Fibroblast of lung (primary cell): ENCODE data around the gene PRSS21. TPM values are rescaled to one million over a fixed set of nuclear protein-coding genes. Genes with fewer than 3 reads are reported as not detected.

ENCODE experiments used
- DNase-seq, 2 donors: peaks; one replicate each; pipeline versions ENCODE4 v3.0.0 to v3.0.0-alpha.2; 2010; ENCODE audit warnings: low read depth in 2 of 2
- H2AFZ ChIP-seq: 2 replicates; pipeline ENCODE4 v1.5.1; 2012; ENCODE audit warnings: low read length, control low read depth, inconsistent platforms
- H3K27ac ChIP-seq: 2 replicates; pipeline ENCODE4 v1.5.1; 2011; ENCODE audit warnings: low read length, control low read depth; ENCODE audit not compliant: insufficient read depth
- H3K27me3 ChIP-seq: 2 replicates; pipeline ENCODE4 v1.5.1; 2011; ENCODE audit warnings: mild to moderate bottlenecking, low read length; ENCODE audit not compliant: control insufficient read depth, insufficient read depth
- H3K36me3 ChIP-seq: 2 replicates; pipeline ENCODE4 v1.5.1; 2011; ENCODE audit warnings: low read length; ENCODE audit not compliant: control insufficient read depth, insufficient read depth
- H3K4me1 ChIP-seq: 2 replicates; pipeline ENCODE4 v1.5.1; 2011; ENCODE audit warnings: low read length; ENCODE audit not compliant: control insufficient read depth, insufficient read depth; ENCODE audit errors: extremely low read depth
- H3K4me2 ChIP-seq: 2 replicates; pipeline ENCODE4 v1.5.1; 2011; ENCODE audit warnings: low read length, control low read depth; ENCODE audit not compliant: insufficient read depth; ENCODE audit errors: extremely low read depth
- H3K4me3 ChIP-seq, 4 experiments: fragments of 200-600 bp in 1 of 4; sonication (generic) in 1 of 4; replicated peaks in 1 of 4; 2 replicates each; pipeline ENCODE4 v1.5.1; 2011 to 2016; ENCODE audit warnings: low read length in 4 of 4, low read depth in 3 of 4, mild to moderate bottlenecking in 3 of 4, control low read depth in 2 of 4, inconsistent platforms in 1 of 4, mixed read lengths in 1 of 4; ENCODE audit not compliant: insufficient read depth in 1 of 4; ENCODE audit errors: control extremely low read depth in 1 of 4
- H3K79me2 ChIP-seq: 2 replicates; pipeline ENCODE4 v1.5.1; 2012; ENCODE audit warnings: mild to moderate bottlenecking, low read length, inconsistent platforms; ENCODE audit not compliant: control insufficient read depth, insufficient read depth
- H3K9ac ChIP-seq: 2 replicates; pipeline ENCODE4 v1.5.1; 2011; ENCODE audit warnings: mild to moderate bottlenecking, low read length, control low read depth; ENCODE audit not compliant: insufficient read depth
- H3K9me3 ChIP-seq: 2 replicates; pipeline ENCODE4 v1.5.1; 2012; ENCODE audit warnings: low read depth, low read length; ENCODE audit not compliant: control insufficient read depth, insufficient read depth
- H4K20me1 ChIP-seq: 2 replicates; pipeline ENCODE4 v1.5.1; 2011; ENCODE audit warnings: low read length; ENCODE audit not compliant: control insufficient read depth, insufficient read depth; ENCODE audit errors: extremely low read depth
- EZH2 ChIP-seq: IDR thresholded peaks from 2 replicates; pipeline ENCODE4 v1.5.1; 2012; ENCODE audit warnings: low read length, control low read depth, mild to moderate bottlenecking; ENCODE audit errors: missing control alignments
- polyA plus RNA-seq, 2 donors: library from polyadenylated mRNA; depleted of rRNA in 1 of 2; stranded (reverse) in 1 of 2; unstranded in 1 of 2; fragments of >200 nt; gene quantifications; 2 replicates each; pipeline ENCODE4 v1.2.1, GENCODE V29; 2011 to 2012; ENCODE audit warnings: missing spikeins in 1 of 2
- total RNA-seq: library from RNA; depleted of rRNA; stranded (reverse); fragments of >200 nt; gene quantifications from 2 replicates; pipeline ENCODE4 v1.2.1, GENCODE V29; 2014
- TF ChIP-seq, protein P1 (sequence below), 2 donors: IDR thresholded peaks in 1 of 2; conservative IDR thresholded peaks in 1 of 2; 1 replicate in 1 of 2; 2 replicates in 1 of 2; pipeline ENCODE4 v1.5.1; 2011 to 2012; ENCODE audit warnings: low read length in 2 of 2, control low read depth in 1 of 2, inconsistent platforms in 1 of 2, low read depth in 1 of 2, mild to moderate bottlenecking in 1 of 2

PRSS21 gene
- total and polyA plus RNA-seq, 2 donors (not counting 1 experiment from before 2014, with no cell fraction given) = 0.17 to 0.22 TPM

DNA sequence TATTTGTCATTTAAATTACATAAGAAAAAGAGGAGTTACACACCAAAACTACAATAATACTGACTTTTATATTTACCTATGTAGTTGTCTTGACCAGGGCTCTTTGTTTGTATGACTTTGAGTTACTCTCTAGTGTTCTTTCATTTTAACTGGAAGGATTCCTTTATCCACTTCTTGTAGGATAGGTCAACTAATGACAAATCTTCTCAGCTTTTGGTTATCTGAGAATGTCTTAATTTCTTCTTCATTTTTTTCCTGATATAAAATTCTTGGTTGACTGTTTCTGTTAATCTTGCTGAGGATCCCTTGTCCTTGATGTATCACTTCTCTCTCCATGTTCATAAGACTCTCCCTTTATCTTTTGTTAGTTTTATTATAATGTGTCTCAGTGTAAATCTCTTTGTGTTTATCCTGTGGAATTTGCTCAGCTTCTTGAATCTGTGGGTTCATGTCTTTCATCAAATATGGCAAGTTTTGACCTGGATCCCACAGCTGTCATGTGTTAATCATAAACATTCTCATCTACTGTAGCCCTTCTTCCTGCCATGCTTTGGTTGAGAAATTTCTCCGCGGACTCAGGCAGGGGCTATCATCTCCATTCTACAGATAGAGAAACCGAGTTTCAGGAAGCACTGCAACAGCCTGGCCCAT lies 13.4 kb upstream of the PRSS21 start:
- Histone ChIP-seq H3K9ac (no peak overlapping the region), H3K36me3 (no peaks in the 10 kb centered on the region), H3K4me1 (no peaks in the 10 kb centered on the region), H3K27me3 (peaks cover 5% of the 10 kb centered on the region), H2AFZ (no peak overlapping the region), H3K27ac (no peak overlapping the region), H3K79me2 (no peaks in the 10 kb centered on the region), H3K4me3 (no peak overlapping the region), H3K4me2 (no peak overlapping the region), H3K9me3 (no peaks in the 10 kb centered on the region), H4K20me1 (no peaks in the 10 kb centered on the region)
- TF ChIP-seq EZH2 = no peak
- TF ChIP-seq, protein P1, sequence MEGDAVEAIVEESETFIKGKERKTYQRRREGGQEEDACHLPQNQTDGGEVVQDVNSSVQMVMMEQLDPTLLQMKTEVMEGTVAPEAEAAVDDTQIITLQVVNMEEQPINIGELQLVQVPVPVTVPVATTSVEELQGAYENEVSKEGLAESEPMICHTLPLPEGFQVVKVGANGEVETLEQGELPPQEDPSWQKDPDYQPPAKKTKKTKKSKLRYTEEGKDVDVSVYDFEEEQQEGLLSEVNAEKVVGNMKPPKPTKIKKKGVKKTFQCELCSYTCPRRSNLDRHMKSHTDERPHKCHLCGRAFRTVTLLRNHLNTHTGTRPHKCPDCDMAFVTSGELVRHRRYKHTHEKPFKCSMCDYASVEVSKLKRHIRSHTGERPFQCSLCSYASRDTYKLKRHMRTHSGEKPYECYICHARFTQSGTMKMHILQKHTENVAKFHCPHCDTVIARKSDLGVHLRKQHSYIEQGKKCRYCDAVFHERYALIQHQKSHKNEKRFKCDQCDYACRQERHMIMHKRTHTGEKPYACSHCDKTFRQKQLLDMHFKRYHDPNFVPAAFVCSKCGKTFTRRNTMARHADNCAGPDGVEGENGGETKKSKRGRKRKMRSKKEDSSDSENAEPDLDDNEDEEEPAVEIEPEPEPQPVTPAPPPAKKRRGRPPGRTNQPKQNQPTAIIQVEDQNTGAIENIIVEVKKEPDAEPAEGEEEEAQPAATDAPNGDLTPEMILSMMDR (conservative IDR thresholded peaks at IDR 0.05 in 1 of 2, IDR thresholded peaks at IDR 0.05 in 1 of 2; ENCODE audit: low read depth in 1 of 2, low read length in 2 of 2) = no peak
- DNase-seq = no peak

DNA sequence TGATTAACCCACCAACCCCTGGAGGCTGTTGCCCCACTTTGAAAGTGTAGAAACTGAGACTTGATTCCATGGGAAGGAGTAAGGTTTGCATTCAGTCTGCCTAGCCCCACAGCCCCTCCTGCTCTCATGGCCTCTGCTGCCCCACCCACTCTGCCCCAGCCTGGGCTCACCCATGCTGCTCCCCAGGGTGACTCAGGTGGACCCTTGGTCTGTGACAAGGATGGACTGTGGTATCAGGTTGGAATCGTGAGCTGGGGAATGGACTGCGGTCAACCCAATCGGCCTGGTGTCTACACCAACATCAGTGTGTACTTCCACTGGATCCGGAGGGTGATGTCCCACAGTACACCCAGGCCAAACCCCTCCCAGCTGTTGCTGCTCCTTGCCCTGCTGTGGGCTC lies 12.3 kb upstream of the PRSS21 start:
- Histone ChIP-seq H4K20me1 (no peaks in the 10 kb centered on the region), H3K27ac (no peak overlapping the region), H3K9ac (no peak overlapping the region), H3K36me3 (no peaks in the 10 kb centered on the region), H3K4me3 (no peak overlapping the region), H3K4me2 (no peak overlapping the region), H3K27me3 (peaks cover 5% of the 10 kb centered on the region), H3K79me2 (no peaks in the 10 kb centered on the region), H3K9me3 (no peaks in the 10 kb centered on the region), H2AFZ (no peak overlapping the region), H3K4me1 (no peaks in the 10 kb centered on the region)
- no peak for DNase-seq
- TF ChIP-seq, protein P1 (conservative IDR thresholded peaks at IDR 0.05 in 1 of 2, IDR thresholded peaks at IDR 0.05 in 1 of 2; ENCODE audit: low read depth in 1 of 2, low read length in 2 of 2) = no peak
- TF ChIP-seq EZH2 = no peak

DNA sequence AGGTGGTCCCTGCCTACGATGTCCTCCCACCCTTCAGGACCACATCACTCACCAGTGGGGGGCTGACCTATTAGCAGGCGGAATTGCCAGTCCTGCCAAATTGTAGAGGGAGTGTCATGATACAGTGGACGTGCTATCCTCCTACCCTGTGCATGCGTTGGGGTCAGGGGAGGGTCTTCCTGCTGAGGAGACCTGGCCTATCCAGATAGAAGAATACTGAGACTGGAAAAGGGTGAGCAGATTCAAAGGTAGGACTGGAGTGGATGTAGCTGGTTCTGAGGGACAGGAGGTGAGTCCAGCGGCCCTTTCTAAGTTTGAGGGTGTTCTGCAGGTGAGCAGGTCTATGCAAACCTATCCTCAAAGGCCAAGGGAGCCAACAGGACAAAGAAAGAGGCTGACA lies 10.8 kb upstream of the PRSS21 start:
- Histone ChIP-seq H3K27me3 (peaks cover 5% of the 10 kb centered on the region), H4K20me1 (no peaks in the 10 kb centered on the region), H3K36me3 (no peaks in the 10 kb centered on the region), H3K4me3 (no peak overlapping the region), H2AFZ (no peak overlapping the region), H3K79me2 (no peaks in the 10 kb centered on the region), H3K27ac (no peak overlapping the region), H3K4me1 (no peaks in the 10 kb centered on the region), H3K4me2 (no peak overlapping the region), H3K9me3 (no peaks in the 10 kb centered on the region), H3K9ac (no peak overlapping the region)
- no peak for DNase-seq
- TF ChIP-seq, protein P1 (conservative IDR thresholded peaks at IDR 0.05 in 1 of 2, IDR thresholded peaks at IDR 0.05 in 1 of 2; ENCODE audit: low read depth in 1 of 2, low read length in 2 of 2) = no peak
- no peak for TF ChIP-seq EZH2
